NCI-H510A treated with DMSO at 0.1 percent for 48 hours (cell line): ENCODE data around the gene THOC5.

Experiments used
- DNase-seq: peaks from one replicate; lab custom pipeline; 2025; lab: John Stamatoyannopoulos, UW

THOC5 gene

DNA sequence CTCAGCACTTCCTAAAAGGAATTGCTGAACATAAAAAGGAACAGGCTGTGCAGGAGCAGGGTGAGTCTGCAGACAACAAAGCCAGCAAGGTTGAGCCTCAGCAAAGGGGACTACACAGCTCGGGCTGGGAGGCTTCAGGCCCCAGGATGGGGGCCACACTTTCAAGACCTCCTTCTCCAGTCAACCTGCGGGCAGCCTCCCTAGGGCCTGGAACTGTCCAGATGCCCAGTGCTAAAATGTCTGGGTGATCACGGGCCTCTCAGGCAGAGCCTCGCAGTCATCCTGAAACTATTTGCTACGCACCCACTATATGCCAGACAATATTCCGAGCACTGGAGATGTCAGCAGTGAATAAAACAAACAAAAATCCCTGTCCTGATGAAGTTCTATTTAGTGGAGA is 77.4 kb downstream of the THOC5 start:
- DNase-seq: no peak

- no peak for DNase-seq
Observed at GRCh38 chr22:29475550-29475949, 78.0 kb downstream of the THOC5 start.

DNA sequence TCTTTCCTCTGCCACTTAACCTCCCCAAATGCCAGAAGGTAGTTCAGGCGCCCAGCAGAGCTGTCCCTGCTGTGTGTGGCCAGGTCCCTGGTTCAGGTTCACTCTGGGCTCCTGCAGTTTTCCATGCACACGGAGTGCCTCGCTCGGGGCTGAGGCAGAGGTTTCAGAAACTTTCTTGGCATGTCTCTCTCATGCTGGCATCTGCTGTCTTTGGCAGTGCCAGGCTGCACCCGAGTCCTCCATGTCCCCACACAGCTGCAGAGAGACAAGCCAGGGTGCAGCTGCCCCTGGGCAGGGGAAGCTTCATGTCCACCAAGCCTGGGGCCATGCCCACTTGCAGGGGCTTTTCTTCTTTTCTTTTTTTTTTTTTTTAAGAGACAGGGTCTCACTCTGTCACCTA is 80.6 kb downstream of the THOC5 start:
- no peak for DNase-seq

DNA sequence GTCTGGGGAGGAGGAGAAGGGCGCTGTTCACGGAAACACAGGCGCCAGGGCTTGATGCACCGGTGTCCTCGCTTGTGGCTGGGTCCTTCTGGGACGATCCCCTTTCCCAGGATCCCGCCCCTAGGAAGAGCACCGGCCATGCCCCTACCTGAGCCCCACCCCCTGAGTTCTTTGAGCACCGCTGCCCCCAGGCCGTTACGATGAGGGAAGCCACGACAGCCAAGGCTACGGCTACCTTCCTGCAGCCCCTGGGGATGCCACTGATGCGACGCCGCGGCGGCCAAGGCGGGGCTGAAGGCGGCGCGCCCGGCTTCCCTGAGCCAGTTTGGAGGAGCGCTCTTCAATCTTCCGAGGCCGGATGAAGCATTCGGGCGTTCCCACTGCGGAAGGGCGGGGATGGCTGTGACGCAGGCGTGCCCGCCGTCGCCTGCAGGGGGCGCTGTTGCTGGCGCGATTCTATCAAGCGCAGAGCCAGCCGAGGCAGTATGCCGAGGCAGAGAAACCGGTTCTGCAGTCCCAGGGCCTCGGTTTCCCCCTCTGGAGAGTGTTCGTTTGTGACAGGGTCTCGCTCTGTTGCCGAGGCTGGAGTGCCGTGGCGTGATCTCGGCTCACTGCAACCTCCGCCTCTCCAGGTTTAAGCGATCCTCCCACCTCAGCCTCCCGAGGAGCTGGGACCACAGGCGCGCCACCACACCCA is 83.2 kb downstream of the THOC5 start:
- peak; percentile 69 for DNase-seq

DNA sequence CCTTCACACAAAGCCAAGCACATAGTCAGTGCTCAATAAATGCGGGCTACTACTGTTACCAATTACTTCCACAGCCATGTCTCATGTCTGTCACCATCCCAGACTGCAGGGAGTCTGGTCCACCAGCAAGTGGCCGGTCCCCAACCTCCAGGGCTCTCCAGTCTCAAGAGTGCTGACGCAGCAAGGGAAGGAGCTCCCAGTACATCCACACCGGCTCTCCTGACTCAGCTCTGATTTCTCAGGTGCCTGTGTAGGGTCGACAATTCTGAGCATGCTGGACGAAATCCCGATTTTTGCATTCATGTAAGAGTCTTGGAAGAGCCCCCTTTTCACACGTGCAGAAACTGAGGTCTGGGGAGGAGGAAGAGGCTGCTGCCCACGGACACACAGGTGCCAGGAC is 83.8 kb downstream of the THOC5 start:
- peak; percentile 33 for DNase-seq

DNA sequence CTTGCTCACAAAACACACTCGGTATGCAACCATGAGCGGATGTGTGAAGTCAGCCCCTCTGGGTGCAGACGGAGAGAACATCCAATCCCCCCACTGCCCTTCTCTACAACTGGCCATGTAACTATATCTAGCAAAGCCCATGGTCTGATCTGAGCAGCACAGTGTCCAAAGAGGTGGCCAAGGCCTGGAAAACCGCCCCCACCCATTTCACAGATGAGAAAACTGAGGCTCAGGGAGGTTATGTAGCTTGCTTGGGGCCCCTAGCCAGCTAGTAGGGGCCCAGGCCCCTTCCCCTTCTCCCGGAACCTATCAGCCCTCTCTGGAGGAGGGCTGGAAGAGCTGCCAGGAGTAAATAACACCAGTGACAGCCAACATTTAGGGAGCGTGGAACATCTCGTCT is 89.0 kb downstream of the THOC5 start:
- no peak for DNase-seq

DNA sequence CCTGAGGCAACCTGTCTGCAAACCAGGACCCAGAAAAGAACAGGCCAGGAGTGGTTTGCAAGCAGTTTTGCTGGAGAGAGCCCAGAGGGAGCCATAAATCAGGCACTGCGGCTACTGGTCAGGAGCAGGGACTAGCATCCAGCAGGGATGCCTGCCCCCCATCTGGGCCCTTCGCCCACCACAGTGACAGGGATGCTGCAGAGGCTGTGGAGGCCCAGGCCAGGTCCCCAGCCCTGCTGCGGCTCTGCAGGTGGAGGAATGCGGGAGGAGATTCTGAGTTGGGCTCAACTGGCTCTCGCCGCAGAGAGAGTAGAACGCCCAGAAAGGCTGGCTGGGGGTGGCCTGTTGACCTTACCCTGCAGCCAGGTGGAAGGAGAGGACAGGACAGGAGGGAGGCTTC is 89.9 kb downstream of the THOC5 start:
- no peak for DNase-seq

- no peak for DNase-seq
Observed at GRCh38 chr22:29461263-29461662, 92.3 kb downstream of the THOC5 start.

- DNase-seq: no peak
Observed at GRCh38 chr22:29459773-29460172, 93.8 kb downstream of the THOC5 start.

DNA sequence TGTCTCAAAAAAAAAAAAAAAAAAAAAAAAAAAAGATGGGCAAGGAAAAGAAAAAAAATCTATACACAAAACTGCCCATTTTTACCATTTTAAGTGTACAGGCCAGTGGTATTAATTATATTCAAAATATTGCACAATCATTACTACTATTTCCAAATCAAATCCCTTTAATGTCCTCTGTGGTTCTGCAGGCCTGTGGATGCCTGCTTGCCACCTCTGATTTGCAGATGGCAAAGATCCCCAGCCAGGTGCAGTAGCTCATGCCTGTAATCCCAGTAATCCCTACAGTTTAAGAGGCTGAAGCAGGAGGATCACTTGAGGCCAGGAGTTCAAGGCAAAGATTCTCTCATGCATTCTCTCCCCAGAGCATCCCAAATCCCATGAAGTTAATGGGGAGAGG is 95.0 kb downstream of the THOC5 start:
- DNase-seq: no peak

GRCh38 chr22:29457730-29458129 is 95.8 kb downstream of the THOC5 start:
- DNase-seq: peak; percentile 36

DNA sequence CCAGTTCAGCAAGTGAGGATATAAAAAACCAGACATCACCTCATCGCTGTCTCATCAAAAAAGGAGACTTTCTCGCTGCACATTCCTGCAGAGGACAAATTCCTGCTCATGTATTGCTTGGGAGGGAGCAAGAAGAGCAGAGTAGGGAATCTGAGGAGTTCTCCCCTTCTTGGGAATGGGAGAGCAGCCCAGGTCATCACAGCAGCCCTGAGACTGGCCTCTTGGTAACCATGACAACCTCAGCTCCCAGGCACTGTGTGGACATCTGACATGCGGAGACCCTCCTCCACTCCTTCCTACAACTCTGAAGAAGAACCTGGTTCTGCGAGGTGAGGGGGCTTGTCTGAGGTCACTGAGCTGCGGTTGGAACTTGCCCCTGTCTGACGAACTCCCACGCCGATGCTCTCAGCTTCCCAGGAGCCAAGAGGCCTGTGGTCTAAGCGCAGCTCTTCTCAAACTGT is 97.3 kb downstream of the THOC5 start:
- no peak for DNase-seq
